ENCODE data around the gene USP48. TPM values are rescaled to one million over a fixed set of nuclear protein-coding genes. Genes with fewer than 3 reads are reported as not detected.

The USP48 gene
- total RNA-seq, 1 experiment from 2014 or later, result 49.1 TPM

DNA sequence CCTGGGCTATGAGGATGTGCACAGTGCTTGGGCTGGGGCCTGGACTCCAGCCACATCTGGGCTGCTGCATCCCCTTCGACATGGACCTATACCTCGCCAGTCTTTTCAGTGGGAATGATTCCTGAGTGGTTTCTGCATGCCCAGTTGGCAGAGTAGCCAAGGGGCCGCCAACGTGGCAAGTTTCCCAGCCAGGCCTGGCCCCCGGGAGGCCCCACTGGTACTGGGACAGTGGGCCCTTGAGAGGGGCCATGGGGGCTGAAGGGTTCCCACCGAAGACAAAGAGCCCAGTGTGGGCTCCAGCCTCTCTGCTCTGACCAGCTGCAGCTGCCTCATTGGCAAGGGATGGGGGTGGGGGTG is 129.2 kb downstream of the USP48 start:
- ChIA-PET CTCF (no interaction called here), POLR2A (interaction anchor here (0.6 kb wide), 1 partner anchor 150 kb away, joined by 5 read pairs; no protein-coding TSS in a partner anchor)
- Mint-ChIP-seq H3K36me3 (ENCODE audit: insufficient read depth, unreplicated experiment) (no peaks in the 10 kb centered on the region), H3K4me3 (ENCODE audit: unreplicated experiment) (no peak overlapping the region), H3K4me1 (ENCODE audit: low read depth, unreplicated experiment) (peaks cover 10% of the 10 kb centered on the region), H3K9me3 (ENCODE audit: unreplicated experiment) (no peaks in the 10 kb centered on the region), H3K27me3 (ENCODE audit: insufficient read depth, unreplicated experiment) (no peaks in the 10 kb centered on the region), H3K27ac (ENCODE audit: unreplicated experiment) (no peak overlapping the region)
- Histone ChIP-seq H3K4me3 (ENCODE audit: low read depth, low read length) (no peak overlapping the region), H3K4me1 (peaks cover 7% of the 10 kb centered on the region; the same call in 1 of the 2 replicates), H3K27me3 (replicated peaks; ENCODE audit: control insufficient read depth, insufficient read depth, low read length) (no peaks in the 10 kb centered on the region; the same call in 1 of the 2 replicates), H3K9me3 (no peaks in the 10 kb centered on the region), H3K36me3 (ENCODE audit: control insufficient read depth, insufficient read depth, low read length) (no peaks in the 10 kb centered on the region)
- no peak for DNase-seq
- intact Hi-C loops (cut with micrococcal nuclease; ENCODE audit: unreplicated experiment), result loop anchor here (10.0 kb wide), 1 partner anchor 119 kb away; no protein-coding TSS in a partner anchor
- TF ChIP-seq, protein P1, sequence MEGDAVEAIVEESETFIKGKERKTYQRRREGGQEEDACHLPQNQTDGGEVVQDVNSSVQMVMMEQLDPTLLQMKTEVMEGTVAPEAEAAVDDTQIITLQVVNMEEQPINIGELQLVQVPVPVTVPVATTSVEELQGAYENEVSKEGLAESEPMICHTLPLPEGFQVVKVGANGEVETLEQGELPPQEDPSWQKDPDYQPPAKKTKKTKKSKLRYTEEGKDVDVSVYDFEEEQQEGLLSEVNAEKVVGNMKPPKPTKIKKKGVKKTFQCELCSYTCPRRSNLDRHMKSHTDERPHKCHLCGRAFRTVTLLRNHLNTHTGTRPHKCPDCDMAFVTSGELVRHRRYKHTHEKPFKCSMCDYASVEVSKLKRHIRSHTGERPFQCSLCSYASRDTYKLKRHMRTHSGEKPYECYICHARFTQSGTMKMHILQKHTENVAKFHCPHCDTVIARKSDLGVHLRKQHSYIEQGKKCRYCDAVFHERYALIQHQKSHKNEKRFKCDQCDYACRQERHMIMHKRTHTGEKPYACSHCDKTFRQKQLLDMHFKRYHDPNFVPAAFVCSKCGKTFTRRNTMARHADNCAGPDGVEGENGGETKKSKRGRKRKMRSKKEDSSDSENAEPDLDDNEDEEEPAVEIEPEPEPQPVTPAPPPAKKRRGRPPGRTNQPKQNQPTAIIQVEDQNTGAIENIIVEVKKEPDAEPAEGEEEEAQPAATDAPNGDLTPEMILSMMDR (IDR thresholded peaks at IDR 0.05; ENCODE audit: insufficient read depth in 1 of 2, low read depth in 1 of 2, low read length in 1 of 2, severe bottlenecking in 1 of 2, unreplicated experiment in 1 of 2), result no peak
- no TSS peak for BruUV-seq (replicated peaks)

GRCh38 chr1:21652937-21653743 is 129.8 kb downstream of the USP48 start:
- Mint-ChIP-seq H3K9me3 (ENCODE audit: unreplicated experiment) (no peaks in the 10 kb centered on the region), H3K27ac (ENCODE audit: unreplicated experiment) (no peak overlapping the region), H3K4me1 (ENCODE audit: low read depth, unreplicated experiment) (peaks cover 10% of the 10 kb centered on the region), H3K4me3 (ENCODE audit: unreplicated experiment) (peak overlapping the region; percentile 62), H3K27me3 (ENCODE audit: insufficient read depth, unreplicated experiment) (no peaks in the 10 kb centered on the region), H3K36me3 (ENCODE audit: insufficient read depth, unreplicated experiment) (no peaks in the 10 kb centered on the region)
- BruUV-seq (replicated peaks), result no TSS peak
- no peaks in the 10 kb centered on the region for H3K9me3 ChIP-seq
- H3K4me1 ChIP-seq, result peaks cover 7% of the 10 kb centered on the region; the same call in 1 of the 2 replicates
- POLR2A ChIA-PET, result interaction anchor here (0.6 kb wide), 1 partner anchor 150 kb away, joined by 5 read pairs; no protein-coding TSS in a partner anchor
- H3K27me3 ChIP-seq (replicated peaks; ENCODE audit: control insufficient read depth, insufficient read depth, low read length), result no peaks in the 10 kb centered on the region; the same call in 1 of the 2 replicates
- H3K4me3 ChIP-seq (ENCODE audit: low read depth, low read length), result no peak overlapping the region
- H3K36me3 ChIP-seq (ENCODE audit: control insufficient read depth, insufficient read depth, low read length), result no peaks in the 10 kb centered on the region
- DNase-seq, result no peak
- intact Hi-C loops (cut with micrococcal nuclease; ENCODE audit: unreplicated experiment), result loop anchor here (10.0 kb wide), 1 partner anchor 118 kb away; no protein-coding TSS in a partner anchor
- TF ChIP-seq, protein P1 (IDR thresholded peaks at IDR 0.05; ENCODE audit: insufficient read depth in 1 of 2, low read depth in 1 of 2, low read length in 1 of 2, severe bottlenecking in 1 of 2, unreplicated experiment in 1 of 2), result no peak
- CTCF ChIA-PET, result no interaction called here

DNA sequence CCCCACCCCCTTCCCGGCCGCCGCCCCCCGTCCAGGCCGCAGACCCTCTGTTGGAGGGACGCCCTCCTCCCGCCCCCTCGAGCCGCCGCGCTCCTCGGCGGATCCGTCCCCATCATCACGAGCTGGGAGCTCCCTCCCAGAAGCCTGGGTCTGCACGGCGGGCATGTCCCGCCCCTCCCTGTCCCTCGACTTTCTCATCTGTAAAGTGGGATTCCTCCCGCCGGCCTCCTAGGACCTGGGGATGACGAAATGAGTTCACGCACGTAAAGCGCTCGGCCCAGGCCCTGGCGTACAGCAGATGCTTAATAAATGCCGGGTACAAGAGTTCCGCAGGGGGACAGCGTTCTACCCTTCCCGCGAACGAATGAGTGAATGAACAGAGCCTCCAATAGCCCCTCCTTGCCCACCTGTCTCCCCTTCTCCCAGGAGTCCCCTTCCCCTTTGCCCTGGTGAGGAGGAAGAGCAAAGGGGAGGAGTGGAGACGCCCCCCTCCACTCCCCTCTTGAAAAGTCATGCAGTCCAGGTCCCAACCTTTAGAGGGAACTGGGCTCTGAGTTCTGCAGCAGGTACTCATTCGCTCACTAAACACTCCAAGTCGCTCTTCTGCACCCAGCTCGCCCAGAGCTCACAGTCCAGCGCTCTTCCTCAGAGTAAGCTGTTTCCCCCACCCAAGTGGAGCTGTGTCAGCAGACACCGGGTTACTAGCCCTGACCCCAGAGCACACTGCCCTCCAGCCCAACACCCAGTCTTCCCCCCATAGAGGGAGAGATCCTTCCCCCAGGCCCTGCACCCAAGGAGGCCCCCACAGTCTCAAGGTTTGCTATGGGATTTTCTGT is 130.6 kb downstream of the USP48 start:
- intact Hi-C loops (cut with micrococcal nuclease; ENCODE audit: unreplicated experiment), result loop anchor here (10.0 kb wide), 1 partner anchor 118 kb away; no protein-coding TSS in a partner anchor
- no peak overlapping the region for H3K27ac Mint-ChIP-seq (ENCODE audit: unreplicated experiment)

More for the DNA sequence above, 130.6 kb downstream of the USP48 start:
- Histone ChIP-seq H3K36me3 (ENCODE audit: control insufficient read depth, insufficient read depth, low read length) (no peaks in the 10 kb centered on the region), H3K4me1 (peaks cover 7% of the 10 kb centered on the region; the same call in 1 of the 2 replicates), H3K27me3 (replicated peaks; ENCODE audit: control insufficient read depth, insufficient read depth, low read length) (no peaks in the 10 kb centered on the region; the same call in 1 of the 2 replicates), H3K4me3 (ENCODE audit: low read depth, low read length) (0 out of 2 replicates have a peak overlapping the region, but pooled peaks have one; percentile 15), H3K9me3 (no peaks in the 10 kb centered on the region)
- Mint-ChIP-seq H3K27me3 (ENCODE audit: insufficient read depth, unreplicated experiment) (no peaks in the 10 kb centered on the region), H3K9me3 (ENCODE audit: unreplicated experiment) (no peaks in the 10 kb centered on the region), H3K4me3 (ENCODE audit: unreplicated experiment) (peak overlapping the region; percentile 62), H3K36me3 (ENCODE audit: insufficient read depth, unreplicated experiment) (no peaks in the 10 kb centered on the region), H3K4me1 (ENCODE audit: low read depth, unreplicated experiment) (peaks cover 10% of the 10 kb centered on the region)
- DNase-seq, result no peak
- TF ChIP-seq, protein P1 (IDR thresholded peaks at IDR 0.05; ENCODE audit: insufficient read depth in 1 of 2, low read depth in 1 of 2, low read length in 1 of 2, severe bottlenecking in 1 of 2, unreplicated experiment in 1 of 2), result no peak
- ChIA-PET POLR2A (no interaction called here), CTCF (interaction anchor here (0.6 kb wide), 1 partner anchor 48 kb away, joined by 4 read pairs; no protein-coding TSS in a partner anchor)
- BruUV-seq (replicated peaks), result no TSS peak

All from Caco-2 (cell line).